ENCODE results near the gene DENND1A. TPM values are rescaled to one million over a fixed set of nuclear protein-coding genes. Genes with fewer than 3 reads are reported as not detected.

Gene DENND1A
- total RNA-seq, 1 experiment from 2014 or later = 13.0 TPM

- intact Hi-C loops (cut with micrococcal nuclease; ENCODE audit: unreplicated experiment) = loop anchor here (10.0 kb wide), 1 partner anchor 496 kb away; no protein-coding TSS in a partner anchor
- DNase-seq = no peak
- H3K36me3 Mint-ChIP-seq (ENCODE audit: insufficient read depth, unreplicated experiment) = no peaks in the 10 kb centered on the region
- TF ChIP-seq CTCF (IDR thresholded peaks at IDR 0.05; ENCODE audit: unreplicated experiment) = no peak
- no peak overlapping the region for H3K27ac Mint-ChIP-seq (ENCODE audit: unreplicated experiment)
- no peaks in the 10 kb centered on the region for H3K27me3 Mint-ChIP-seq (ENCODE audit: unreplicated experiment)
- BruUV-seq (replicated peaks) = no TSS peak
- no peak overlapping the region for H3K4me3 Mint-ChIP-seq (ENCODE audit: low read depth, unreplicated experiment)
- no peaks in the 10 kb centered on the region for H3K4me1 Mint-ChIP-seq (ENCODE audit: low read depth, unreplicated experiment)
- no peaks in the 10 kb centered on the region for H3K9me3 Mint-ChIP-seq (ENCODE audit: low read depth, unreplicated experiment)
- CTCF ChIA-PET = no interaction called here
These were observed 381.0 kb downstream of the DENND1A start for GRCh38 chr9:123548741-123549545.

- CTCF ChIA-PET = interaction anchor here (1.0 kb wide), 1 partner anchor 781 kb away, joined by 3 read pairs; no protein-coding TSS in a partner anchor
- no peak for TF ChIP-seq CTCF (IDR thresholded peaks at IDR 0.05; ENCODE audit: unreplicated experiment)
- BruUV-seq (replicated peaks) = no TSS peak
These were observed 385.7 kb downstream of the DENND1A start for GRCh38 chr9:123544007-123544827.

GRCh38 chr9:123543492-123543891 lies 386.4 kb downstream of the DENND1A start:
- no peak overlapping the region for H3K27ac Mint-ChIP-seq (ENCODE audit: unreplicated experiment)
- no peak for DNase-seq
- no peaks in the 10 kb centered on the region for H3K27me3 Mint-ChIP-seq (ENCODE audit: unreplicated experiment)
- no TSS peak for BruUV-seq (replicated peaks)
- H3K4me1 Mint-ChIP-seq (ENCODE audit: low read depth, unreplicated experiment) = no peaks in the 10 kb centered on the region
- CTCF ChIA-PET = interaction anchor here (1.0 kb wide), 1 partner anchor 782 kb away, joined by 3 read pairs; no protein-coding TSS in a partner anchor
- no peaks in the 10 kb centered on the region for H3K9me3 Mint-ChIP-seq (ENCODE audit: low read depth, unreplicated experiment)
- TF ChIP-seq CTCF (IDR thresholded peaks at IDR 0.05; ENCODE audit: unreplicated experiment) = no peak
- H3K36me3 Mint-ChIP-seq (ENCODE audit: insufficient read depth, unreplicated experiment) = no peaks in the 10 kb centered on the region
- H3K4me3 Mint-ChIP-seq (ENCODE audit: low read depth, unreplicated experiment) = no peak overlapping the region
- intact Hi-C loops (cut with micrococcal nuclease; ENCODE audit: unreplicated experiment) = loop anchor here (5.0 to 10.0 kb wide), 2 partner anchors 319 to 501 kb away; no protein-coding TSS in a partner anchor

More at GRCh38 chr9:123544007-123544827, 385.7 kb downstream of the DENND1A start:
- no peak overlapping the region for H3K27ac Mint-ChIP-seq (ENCODE audit: unreplicated experiment)
- H3K36me3 Mint-ChIP-seq (ENCODE audit: insufficient read depth, unreplicated experiment) = no peaks in the 10 kb centered on the region
- DNase-seq = peak; percentile 25
- H3K4me1 Mint-ChIP-seq (ENCODE audit: low read depth, unreplicated experiment) = no peaks in the 10 kb centered on the region
- intact Hi-C loops (cut with micrococcal nuclease; ENCODE audit: unreplicated experiment) = loop anchor here (5.0 to 10.0 kb wide), 2 partner anchors 318 to 501 kb away; no protein-coding TSS in a partner anchor
- H3K27me3 Mint-ChIP-seq (ENCODE audit: unreplicated experiment) = no peaks in the 10 kb centered on the region
- H3K9me3 Mint-ChIP-seq (ENCODE audit: low read depth, unreplicated experiment) = no peaks in the 10 kb centered on the region
- H3K4me3 Mint-ChIP-seq (ENCODE audit: low read depth, unreplicated experiment) = no peak overlapping the region

- no peaks in the 10 kb centered on the region for H3K36me3 Mint-ChIP-seq (ENCODE audit: insufficient read depth, unreplicated experiment)
- BruUV-seq (replicated peaks) = no TSS peak
- TF ChIP-seq CTCF (IDR thresholded peaks at IDR 0.05; ENCODE audit: unreplicated experiment) = no peak
- H3K4me3 Mint-ChIP-seq (ENCODE audit: low read depth, unreplicated experiment) = no peak overlapping the region
- no peak overlapping the region for H3K27ac Mint-ChIP-seq (ENCODE audit: unreplicated experiment)
- H3K9me3 Mint-ChIP-seq (ENCODE audit: low read depth, unreplicated experiment) = no peaks in the 10 kb centered on the region
- CTCF ChIA-PET = interaction anchor here (0.6 kb wide), 1 partner anchor 466 kb away, joined by 4 read pairs; no protein-coding TSS in a partner anchor
- H3K4me1 Mint-ChIP-seq (ENCODE audit: low read depth, unreplicated experiment) = no peaks in the 10 kb centered on the region
- no peak for DNase-seq
- H3K27me3 Mint-ChIP-seq (ENCODE audit: unreplicated experiment) = no peaks in the 10 kb centered on the region
- intact Hi-C loops (cut with micrococcal nuclease; ENCODE audit: unreplicated experiment) = loop anchor here (5.0 to 10.0 kb wide), 2 partner anchors 320 to 502 kb away; no protein-coding TSS in a partner anchor
These were observed 387.3 kb downstream of the DENND1A start for GRCh38 chr9:123542435-123543225.

All from Calu3 (cell line).